ENCODE measurements around the gene SCLY.

GRCh38 chr2:238080518-238080917, 19.7 kb downstream of the SCLY start:
- TF ChIP-seq CTCF (IDR thresholded peaks at IDR 0.05): no peak
- no peak for TF ChIP-seq POLR2A (IDR thresholded peaks at IDR 0.05)
